IPS-NIHi11 (cell line): ENCODE data around the gene NR2E1.

Source experiments
- DNase-seq: peaks from one replicate; pipeline ENCODE4 v3.0.0; 2012; ENCODE audit warnings: mixed read lengths, low spot score

NR2E1 gene

DNA sequence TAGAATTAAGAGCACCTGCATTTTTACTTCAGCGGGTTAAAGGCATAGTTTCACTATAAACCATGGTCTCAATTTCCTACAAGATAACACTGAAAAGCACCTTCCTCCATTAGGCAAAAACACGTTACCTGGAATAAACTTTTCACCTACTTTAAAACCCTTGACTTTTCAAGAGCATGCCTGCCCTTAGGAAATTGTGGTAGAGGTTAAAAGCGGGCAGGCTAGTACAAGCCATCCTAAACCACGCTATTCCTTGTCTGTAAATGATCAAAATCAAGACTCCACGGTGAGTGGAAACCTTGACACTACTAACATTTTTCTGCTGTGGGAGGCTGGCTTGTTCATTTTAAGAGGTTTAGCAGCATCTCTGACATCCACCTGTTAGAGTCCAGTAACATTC is 43.9 kb downstream of the NR2E1 start:
- DNase-seq = no peak

DNA sequence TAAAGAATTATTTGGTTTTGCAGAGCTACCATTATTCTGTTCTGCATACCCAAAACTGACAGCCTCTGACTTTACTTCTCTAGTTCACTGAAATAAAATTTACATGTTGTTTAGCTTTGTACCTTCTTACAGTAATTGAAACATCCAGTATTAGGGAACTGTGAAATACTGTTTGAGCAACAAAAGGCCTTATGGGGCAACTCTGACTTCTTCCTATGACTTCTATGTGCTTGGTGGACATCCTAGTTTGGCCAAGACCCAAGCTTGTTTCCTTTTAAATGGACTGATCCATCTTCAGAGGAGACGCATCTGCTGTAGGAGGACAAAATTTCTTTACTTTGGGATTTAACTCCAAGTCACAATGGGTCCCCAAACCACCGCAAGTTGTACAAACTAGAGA is 44.7 kb downstream of the NR2E1 start:
- no peak for DNase-seq

DNA sequence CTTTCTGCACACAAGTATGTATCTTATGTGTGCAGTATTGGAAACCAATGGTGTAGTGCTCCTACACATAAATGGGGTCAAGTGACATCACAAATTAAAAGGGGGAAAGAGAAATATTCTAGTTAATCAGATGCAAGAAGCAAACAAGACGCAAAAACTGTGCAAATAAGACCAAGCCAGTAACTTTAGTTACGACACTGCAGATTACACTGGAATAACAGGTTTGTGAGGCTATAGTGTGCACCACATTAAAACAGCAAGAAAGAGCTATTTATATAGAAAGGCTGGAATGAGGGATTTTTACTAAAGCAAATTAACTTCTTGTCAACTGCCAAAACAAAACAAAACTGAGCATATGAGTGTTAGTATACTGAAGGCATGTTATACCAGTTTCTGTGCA is 45.8 kb downstream of the NR2E1 start:
- no peak for DNase-seq

DNA sequence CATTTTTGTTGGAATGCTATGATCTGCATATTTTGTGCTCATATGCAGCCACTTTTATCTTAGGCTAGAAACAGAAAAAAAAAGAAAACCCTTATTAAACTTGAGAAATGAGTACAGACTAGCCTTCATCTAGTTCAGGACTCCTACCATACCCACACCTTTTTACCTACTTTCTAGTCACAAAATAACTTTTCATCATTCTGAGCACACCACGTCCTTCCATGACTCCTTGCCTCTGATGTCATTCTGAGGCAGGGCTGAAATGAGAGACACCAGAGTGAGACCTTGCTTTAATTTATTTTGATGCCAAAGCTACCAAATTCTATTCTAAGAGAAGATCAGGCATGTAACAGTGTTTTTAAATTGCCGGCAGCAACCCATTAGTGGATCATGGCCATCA is 56.2 kb downstream of the NR2E1 start:
- no peak for DNase-seq

DNA sequence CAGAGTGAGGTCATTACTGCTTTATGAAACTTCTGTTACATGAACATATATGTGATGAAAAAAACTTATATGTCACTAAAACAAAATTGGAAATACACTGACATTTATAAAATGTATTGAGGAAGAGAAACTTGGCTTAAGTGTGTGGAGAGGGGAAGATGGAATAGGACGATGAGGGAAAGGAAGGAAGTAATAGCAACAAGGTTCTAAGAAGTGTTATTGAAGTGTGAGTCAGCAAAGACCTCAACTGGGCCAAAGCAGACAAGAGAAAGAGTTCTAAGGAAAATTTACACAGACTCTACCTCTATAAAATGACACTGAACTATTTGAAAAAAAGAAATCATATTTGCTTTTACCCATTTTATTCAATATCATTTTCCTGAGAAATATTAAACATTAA is 56.7 kb downstream of the NR2E1 start:
- no peak for DNase-seq

DNA sequence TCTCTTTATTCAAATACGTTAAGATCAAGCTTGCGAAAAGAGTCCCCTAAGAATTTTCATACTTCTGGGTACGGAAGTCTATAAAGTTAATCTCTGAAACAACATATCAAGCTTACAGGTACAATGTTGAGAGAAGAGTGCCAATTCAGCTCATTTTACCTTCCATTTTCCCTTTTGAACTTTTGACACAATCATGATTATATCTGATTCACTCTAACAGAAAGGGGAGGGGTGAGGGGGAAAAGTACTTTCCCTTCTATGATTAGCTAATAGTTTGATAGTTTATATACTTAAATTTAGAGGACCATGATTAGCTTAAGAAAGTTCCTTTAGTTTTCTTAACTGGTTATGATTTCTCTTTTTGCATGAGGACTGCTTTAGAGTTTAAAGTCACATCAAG is 61.5 kb downstream of the NR2E1 start:
- no peak for DNase-seq

DNA sequence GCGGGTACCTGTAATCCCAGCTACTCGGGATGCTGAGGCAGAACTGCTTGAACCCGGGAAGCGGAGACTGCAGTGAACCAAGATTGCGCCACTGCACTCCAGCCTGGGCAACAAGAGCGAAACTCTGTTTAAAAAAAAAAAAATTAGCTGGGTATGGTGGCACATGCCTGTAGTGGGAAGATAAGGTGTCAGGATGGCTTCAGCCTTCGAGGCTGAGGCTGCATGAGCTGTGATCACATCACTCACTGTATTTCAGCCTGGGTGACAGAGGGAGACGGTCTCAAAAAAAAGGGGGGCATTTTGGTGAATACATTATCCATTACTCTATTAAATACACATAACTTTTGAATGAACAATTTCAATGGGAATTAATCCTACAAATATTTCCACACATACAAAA is 62.6 kb downstream of the NR2E1 start:
- DNase-seq = no peak

DNA sequence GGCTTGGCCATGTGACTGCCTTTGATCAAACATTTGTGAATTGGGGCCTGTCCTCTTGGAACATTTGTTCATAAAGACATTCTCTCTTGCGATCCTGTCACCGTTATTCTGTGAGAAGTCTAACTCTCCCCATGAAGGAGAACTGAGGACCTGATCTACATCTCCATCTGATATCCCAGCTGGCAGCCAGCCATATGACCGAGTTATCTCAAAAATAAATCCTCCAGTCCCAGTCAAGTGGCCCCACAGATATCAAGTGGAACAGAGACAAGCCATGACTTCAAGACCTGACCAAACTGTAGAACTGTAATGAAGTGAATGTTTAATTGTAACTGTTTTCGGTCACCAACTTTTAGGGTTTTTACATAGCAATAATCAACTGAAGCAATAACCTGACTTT is 69.3 kb downstream of the NR2E1 start:
- DNase-seq = no peak

DNA sequence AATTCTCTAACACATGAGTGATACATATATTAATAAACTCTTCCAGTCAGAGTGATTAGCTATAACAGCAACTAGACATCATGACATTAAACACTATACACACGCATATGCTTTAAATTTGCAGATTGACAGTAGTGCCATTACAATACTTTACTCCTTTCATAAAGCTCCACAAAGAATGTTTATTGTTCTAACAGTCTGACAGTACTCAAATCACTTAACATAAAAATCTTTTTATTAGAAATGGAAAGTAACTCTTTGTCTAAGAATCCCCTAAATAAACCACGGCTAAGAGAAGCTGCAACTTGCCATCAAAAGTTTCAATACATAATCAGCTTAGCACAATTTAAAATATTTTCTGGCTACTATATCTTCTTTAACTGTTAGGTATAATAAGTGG is 71.0 kb downstream of the NR2E1 start:
- no peak for DNase-seq

DNA sequence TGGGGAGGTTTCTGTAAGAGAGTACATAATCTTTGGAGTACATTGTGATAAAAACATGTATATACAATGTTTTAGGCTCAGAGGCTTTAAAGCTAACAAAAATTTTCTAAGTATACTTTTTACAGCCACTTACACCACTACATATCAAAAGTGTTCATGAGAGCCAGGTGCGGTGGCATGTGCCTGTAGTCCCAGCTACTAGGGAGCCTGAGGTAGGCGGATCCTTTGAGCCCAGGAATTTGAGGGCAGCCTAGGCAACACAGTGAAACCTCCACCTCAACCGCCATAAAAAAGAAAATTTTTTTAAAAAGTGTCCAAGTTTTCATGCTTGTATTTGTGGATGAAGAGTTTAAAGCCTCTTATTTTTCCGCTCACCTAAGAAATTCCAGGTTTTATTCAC is 72.5 kb downstream of the NR2E1 start:
- DNase-seq = no peak
